OCI-LY7 (cell line): ENCODE results near the gene IQCH. TPM values are rescaled to one million over a fixed set of nuclear protein-coding genes. Genes with fewer than 3 reads are reported as not detected.
"Not testable (repeated sequence)": the region's sequence is repeated elsewhere in the genome, so short reads cannot be mapped to it uniquely, and the experiment has no call there.

ENCODE experiments used
- BruUV-seq: library from RNA; stranded (reverse); fragments of 400-500 nt; replicated peaks from 2 replicates; lab custom pipeline; 2021; lab: Mats Ljungman, UMichigan
- CTCF ChIA-PET: fragments of 300-600 bp; sonication (Branson Sonifier 250); formaldehyde crosslinking; loops from one replicate; lab custom pipeline; 2022; ENCODE audit warnings: antibody characterized with exemption; ENCODE audit not compliant: unreplicated experiment; lab: Charles Lee
- POLR2A ChIA-PET: fragments of 300-600 bp; sonication (Branson Sonifier 250); formaldehyde crosslinking; loops from one replicate; lab custom pipeline; 2022; ENCODE audit warnings: antibody characterized with exemption; lab: Charles Lee
- DNase-seq: peaks from one replicate; pipeline ENCODE4 v3.0.0-alpha.2; 2015; ENCODE audit warnings: low spot score
- H2AFZ ChIP-seq: fragments of 200-600 bp; sonication (generic), shearing (Covaris generic); 2 replicates; pipeline ENCODE4 v1.6.1; 2014; ENCODE audit warnings: mild to moderate bottlenecking, antibody characterized with exemption, low read length, moderate library complexity
- H3K27ac ChIP-seq: fragments of 200-600 bp; sonication (generic); 2 replicates; pipeline ENCODE4 v1.5.1; 2014; ENCODE audit warnings: mixed run types, low read depth, mild to moderate bottlenecking, moderate library complexity, low read length, inconsistent platforms; ENCODE audit not compliant: poor library complexity, severe bottlenecking
- H3K36me3 ChIP-seq: fragments of 200-600 bp; sonication (generic); 2 replicates; pipeline ENCODE4 v1.6.1; 2014; ENCODE audit warnings: mild to moderate bottlenecking, antibody characterized with exemption, low read length, moderate library complexity, mixed read lengths; ENCODE audit not compliant: insufficient read depth
- H3K4me1 ChIP-seq: fragments of 200-600 bp; sonication (generic); 2 replicates; pipeline ENCODE4 v1.5.1; 2014; ENCODE audit warnings: mild to moderate bottlenecking, low read length; ENCODE audit not compliant: insufficient read depth, poor library complexity, severe bottlenecking
- H3K4me2 ChIP-seq: fragments of 200-600 bp; sonication (generic); 2 replicates; pipeline ENCODE4 v1.6.1; 2014; ENCODE audit warnings: mild to moderate bottlenecking, low read length
- H3K4me3 ChIP-seq: fragments of 200-600 bp; sonication (generic); 2 replicates; pipeline ENCODE4 v1.5.1; 2014; ENCODE audit warnings: mild to moderate bottlenecking, low read depth, low read length; ENCODE audit not compliant: poor library complexity, severe bottlenecking
- H3K79me2 ChIP-seq: fragments of 200-600 bp; sonication (generic); 2 replicates; pipeline ENCODE4 v1.6.1; 2016; ENCODE audit warnings: low read depth, mild to moderate bottlenecking, low read length, moderate library complexity, mixed read lengths; ENCODE audit not compliant: insufficient read depth
- H3K9me2 ChIP-seq: fragments of 200-600 bp; sonication (generic); 2 replicates; pipeline ENCODE4 v1.6.1; 2016; ENCODE audit warnings: mild to moderate bottlenecking, low read length, mixed read lengths; ENCODE audit not compliant: insufficient read depth
- H3K9me3 ChIP-seq: fragments of 200-600 bp; sonication (generic); 2 replicates; pipeline ENCODE4 v1.6.1; 2014; ENCODE audit warnings: mild to moderate bottlenecking, mixed run types, low read length, mixed read lengths
- H4K20me1 ChIP-seq: fragments of 200-600 bp; sonication (generic); 2 replicates; pipeline ENCODE4 v1.6.1; 2014; ENCODE audit warnings: mild to moderate bottlenecking, antibody characterized with exemption, low read length, moderate library complexity, mixed read lengths; ENCODE audit not compliant: insufficient read depth
- EZH2phosphoT487 ChIP-seq: fragments of 200-600 bp; sonication (generic); IDR thresholded peaks from 2 replicates; pipeline ENCODE4 v1.6.1; 2018; ENCODE audit warnings: low read depth, borderline replicate concordance, mild to moderate bottlenecking, mixed run types, antibody characterized with exemption, low read length, moderate library complexity, mixed read lengths
- intact Hi-C: fragments of 100-400 bp; cut with micrococcal nuclease; formaldehyde crosslinking; loops from one replicate; pipeline ENCODE4 v1.10.0; 2022; ENCODE audit not compliant: unreplicated experiment
- total RNA-seq, 2 experiments: library from RNA; depleted of rRNA in 1 of 2; stranded (reverse); fragments of >200 nt in 1 of 2; shearing (Covaris generic) in 1 of 2; gene quantifications; 2 replicates each; pipeline ENCODE4 v1.2.3, GENCODE V29; 2014 to 2022
- TF ChIP-seq, protein P1 (sequence below): fragments of 200-600 bp; sonication (generic); conservative IDR thresholded peaks from 2 replicates; pipeline ENCODE4 v1.5.1; 2014; ENCODE audit warnings: mild to moderate bottlenecking, antibody characterized with exemption, low read length, moderate library complexity, mixed read lengths

IQCH gene
- total RNA-seq, 2 experiments from 2014 or later = 3.9 to 5.8 TPM

DNA sequence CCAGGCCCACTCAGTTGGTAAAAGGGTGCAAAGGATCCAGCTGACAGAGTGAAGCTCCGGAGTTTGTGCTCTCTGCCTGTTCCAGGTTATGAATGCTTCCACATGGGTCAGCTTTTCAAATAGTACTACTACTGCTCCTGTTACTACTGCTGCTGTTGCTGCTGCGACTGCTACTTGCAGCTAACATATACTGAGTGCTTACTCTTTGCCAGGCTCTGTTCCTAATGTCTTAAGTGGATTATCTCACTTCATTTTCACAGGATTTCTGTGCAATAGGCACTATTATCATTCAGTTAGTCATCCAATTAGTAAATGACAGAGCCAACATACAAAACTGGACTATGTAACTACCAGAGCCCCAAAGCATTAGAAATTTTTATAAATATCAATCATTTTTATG is 106.5 kb downstream of the IQCH start:
- BruUV-seq = no TSS peak
- Histone ChIP-seq H3K79me2 (no peaks in the 10 kb centered on the region), H3K4me2 (no peak overlapping the region), H3K9me3 (no peaks in the 10 kb centered on the region), H3K4me1 (no peaks in the 10 kb centered on the region), H3K27ac (no peak overlapping the region), H3K9me2 (no peaks in the 10 kb centered on the region), H3K4me3 (no peak overlapping the region), H4K20me1 (no peaks in the 10 kb centered on the region), H2AFZ (no peak overlapping the region), H3K36me3 (no peaks in the 10 kb centered on the region)
- intact Hi-C loops = no loop called here
- ChIA-PET CTCF (no interaction called here), POLR2A (interaction anchor here (0.5 kb wide), 1 partner anchor 815 kb away, joined by 5 read pairs; no protein-coding TSS in a partner anchor)
- no peak for DNase-seq
- TF ChIP-seq EZH2phosphoT487 = no peak
- TF ChIP-seq, protein P1, sequence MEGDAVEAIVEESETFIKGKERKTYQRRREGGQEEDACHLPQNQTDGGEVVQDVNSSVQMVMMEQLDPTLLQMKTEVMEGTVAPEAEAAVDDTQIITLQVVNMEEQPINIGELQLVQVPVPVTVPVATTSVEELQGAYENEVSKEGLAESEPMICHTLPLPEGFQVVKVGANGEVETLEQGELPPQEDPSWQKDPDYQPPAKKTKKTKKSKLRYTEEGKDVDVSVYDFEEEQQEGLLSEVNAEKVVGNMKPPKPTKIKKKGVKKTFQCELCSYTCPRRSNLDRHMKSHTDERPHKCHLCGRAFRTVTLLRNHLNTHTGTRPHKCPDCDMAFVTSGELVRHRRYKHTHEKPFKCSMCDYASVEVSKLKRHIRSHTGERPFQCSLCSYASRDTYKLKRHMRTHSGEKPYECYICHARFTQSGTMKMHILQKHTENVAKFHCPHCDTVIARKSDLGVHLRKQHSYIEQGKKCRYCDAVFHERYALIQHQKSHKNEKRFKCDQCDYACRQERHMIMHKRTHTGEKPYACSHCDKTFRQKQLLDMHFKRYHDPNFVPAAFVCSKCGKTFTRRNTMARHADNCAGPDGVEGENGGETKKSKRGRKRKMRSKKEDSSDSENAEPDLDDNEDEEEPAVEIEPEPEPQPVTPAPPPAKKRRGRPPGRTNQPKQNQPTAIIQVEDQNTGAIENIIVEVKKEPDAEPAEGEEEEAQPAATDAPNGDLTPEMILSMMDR = no peak

DNA sequence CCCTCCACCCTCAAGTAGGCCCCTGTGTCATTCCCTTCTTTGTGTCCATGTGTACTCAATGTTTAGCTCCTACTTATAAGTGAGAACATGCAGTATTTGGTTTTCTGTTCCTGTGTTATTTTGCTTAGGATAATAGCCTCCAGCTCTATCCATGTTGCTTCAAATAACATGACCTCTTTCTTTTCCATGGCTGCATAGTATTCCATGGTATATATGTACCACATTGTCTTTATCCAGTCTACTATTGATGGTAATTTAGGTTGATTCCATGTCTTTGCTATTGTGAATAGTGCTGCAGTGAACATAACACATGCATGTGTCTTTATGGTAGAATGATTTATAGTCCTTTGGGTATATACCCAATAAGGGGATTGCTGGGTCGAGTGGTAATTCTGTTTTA is 109.1 kb downstream of the IQCH start:
- H3K27ac ChIP-seq, H3K4me2 ChIP-seq, H2AFZ ChIP-seq, H3K4me3 ChIP-seq, H3K79me2 ChIP-seq, BruUV-seq, H3K9me2 ChIP-seq, POLR2A ChIA-PET, H3K4me1 ChIP-seq, H3K36me3 ChIP-seq, CTCF ChIA-PET, DNase-seq, H3K9me3 ChIP-seq, intact Hi-C loops, H4K20me1 ChIP-seq: not testable (repeated sequence)

DNA sequence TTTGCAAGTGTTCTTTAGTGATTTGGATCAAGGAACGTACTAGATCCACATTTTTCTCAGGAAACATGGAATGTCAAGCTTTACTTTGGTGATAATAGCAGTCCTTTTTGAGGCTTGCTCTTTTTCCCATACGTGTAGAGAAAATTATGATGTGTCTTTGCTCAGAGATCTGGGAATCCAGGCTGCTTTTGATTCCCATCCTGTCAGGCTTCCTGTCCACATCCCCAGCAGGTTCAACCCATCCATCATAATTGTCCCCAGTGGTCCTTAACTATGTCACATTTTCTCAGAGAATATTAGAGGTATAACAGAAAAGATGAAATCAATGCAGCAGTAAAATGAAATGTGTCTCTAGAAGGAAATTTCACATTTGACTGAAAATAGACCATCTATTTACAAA is 111.4 kb downstream of the IQCH start:
- intact Hi-C loops = no loop called here
- no peaks in the 10 kb centered on the region for H4K20me1 ChIP-seq
- H3K36me3 ChIP-seq = no peaks in the 10 kb centered on the region
- TF ChIP-seq, protein P1 = no peak
- TF ChIP-seq EZH2phosphoT487 = no peak
- H3K9me2 ChIP-seq = no peaks in the 10 kb centered on the region
- no TSS peak for BruUV-seq
- POLR2A ChIA-PET = no interaction called here
- H3K27ac ChIP-seq = no peak overlapping the region
- no peak overlapping the region for H3K4me3 ChIP-seq
- CTCF ChIA-PET = no interaction called here
- no peak overlapping the region for H3K4me2 ChIP-seq
- H2AFZ ChIP-seq = no peak overlapping the region
- DNase-seq = no peak
- no peaks in the 10 kb centered on the region for H3K79me2 ChIP-seq
- no peaks in the 10 kb centered on the region for H3K9me3 ChIP-seq
- H3K4me1 ChIP-seq = no peaks in the 10 kb centered on the region
